HG03460 (cell line): Measurements from ENCODE around the gene NGFR.
"Not testable (repeated sequence)": the region's sequence is repeated elsewhere in the genome, so short reads cannot be mapped to it uniquely, and the experiment has no call there.

Source experiments
- ATAC-seq: cut with Tn5 transposase; IDR thresholded peaks from one replicate; pipeline ENCODE4 v1.9.1; 2021; ENCODE audit not compliant: unreplicated experiment

The NGFR gene

GRCh38 chr17:49545007-49545660 lies 50.0 kb downstream of the NGFR start:
- no peak for ATAC-seq

GRCh38 chr17:49545806-49546545 lies 50.9 kb downstream of the NGFR start:
- ATAC-seq, result no peak

GRCh38 chr17:49546546-49547535 lies 51.7 kb downstream of the NGFR start:
- ATAC-seq, result no peak

GRCh38 chr17:49547566-49547965 lies 52.5 kb downstream of the NGFR start:
- ATAC-seq, result no peak

GRCh38 chr17:49548051-49548505 lies 53.0 kb downstream of the NGFR start:
- no peak for ATAC-seq

GRCh38 chr17:49548506-49549310 lies 53.6 kb downstream of the NGFR start:
- ATAC-seq, result no peak

GRCh38 chr17:49549311-49549605 lies 54.2 kb downstream of the NGFR start:
- no peak for ATAC-seq

GRCh38 chr17:49549691-49550678 lies 54.9 kb downstream of the NGFR start:
- ATAC-seq, result no peak

GRCh38 chr17:49550764-49551163 lies 55.7 kb downstream of the NGFR start:
- ATAC-seq, result not testable (repeated sequence)

GRCh38 chr17:49551221-49552069 lies 56.4 kb downstream of the NGFR start:
- ATAC-seq, result no peak

GRCh38 chr17:49552070-49552751 lies 57.1 kb downstream of the NGFR start:
- no peak for ATAC-seq

GRCh38 chr17:49553676-49554335 lies 58.7 kb downstream of the NGFR start:
- ATAC-seq, result no peak

GRCh38 chr17:49554694-49555494 lies 59.8 kb downstream of the NGFR start:
- ATAC-seq, result no peak

- no peak for ATAC-seq
Measured at GRCh38 chr17:49555495-49556222, 60.6 kb downstream of the NGFR start.

- ATAC-seq, result no peak
Measured at GRCh38 chr17:49556223-49556943, 61.3 kb downstream of the NGFR start.
